NCI-H2196 treated with DMSO at 0.1 percent for 48 hours (cell line): ENCODE data around the gene ZMYND11.
A peak's percentile ranks its signal among the peaks of the same experiment; 100 is the strongest.
"Not testable (repeated sequence)": the region's sequence is repeated elsewhere in the genome, so short reads cannot be mapped to it uniquely, and the experiment has no call there.

Source experiments
- DNase-seq: peaks from one replicate; lab custom pipeline; 2025; ENCODE audit not compliant: unreplicated experiment; lab: John Stamatoyannopoulos, UW

Gene ZMYND11

DNA sequence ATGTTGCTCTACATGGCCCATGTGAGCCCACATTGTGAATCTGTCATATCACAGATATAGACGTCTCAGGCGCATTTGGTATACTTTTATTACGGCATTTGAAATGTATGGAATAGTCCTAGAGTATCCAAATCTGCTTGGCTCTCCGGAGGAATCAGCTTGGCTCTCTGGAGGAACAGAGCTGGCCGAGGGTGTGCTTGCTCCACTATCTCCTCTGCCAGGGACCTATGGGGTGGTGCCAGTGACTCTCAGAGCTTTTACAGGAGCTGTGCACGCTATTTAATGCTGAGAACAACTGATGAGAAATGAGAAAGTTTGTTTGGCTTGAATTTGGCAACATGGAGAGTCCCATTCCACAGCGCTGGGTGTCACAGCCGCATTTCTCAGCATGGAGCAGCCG is 144.0 kb downstream of the ZMYND11 start:
- DNase-seq = no peak

DNA sequence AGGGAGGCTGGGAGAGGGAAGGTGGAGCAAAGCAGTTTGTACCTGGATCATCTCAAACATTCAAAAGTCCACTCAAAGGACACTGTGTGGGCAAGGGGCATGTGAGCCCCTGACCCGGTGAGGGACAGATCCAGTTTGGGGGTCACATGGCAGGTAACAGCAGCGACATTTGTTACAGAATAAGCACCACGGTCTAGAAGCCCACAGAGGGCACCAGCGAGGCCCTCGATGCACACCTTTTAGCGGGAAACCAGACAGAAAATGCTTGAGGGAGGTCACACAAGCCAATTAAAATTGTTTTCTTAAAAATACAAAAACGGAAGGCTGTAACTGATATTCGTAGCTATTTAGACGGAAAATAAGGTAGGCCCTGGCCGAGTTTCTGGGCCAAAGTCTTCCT is 144.4 kb downstream of the ZMYND11 start:
- no peak for DNase-seq

- DNase-seq = no peak
These were observed 147.3 kb downstream of the ZMYND11 start for GRCh38 chr10:282294-283139.

GRCh38 chr10:283140-283479 is 147.9 kb downstream of the ZMYND11 start:
- DNase-seq = no peak

- no peak for DNase-seq
These were observed 148.7 kb downstream of the ZMYND11 start for GRCh38 chr10:283916-284356.

- DNase-seq = peak; percentile 56
These were observed 150.0 kb downstream of the ZMYND11 start for GRCh38 chr10:285216-285615.

- DNase-seq = no peak
These were observed 151.9 kb downstream of the ZMYND11 start for GRCh38 chr10:287026-287709.

DNA sequence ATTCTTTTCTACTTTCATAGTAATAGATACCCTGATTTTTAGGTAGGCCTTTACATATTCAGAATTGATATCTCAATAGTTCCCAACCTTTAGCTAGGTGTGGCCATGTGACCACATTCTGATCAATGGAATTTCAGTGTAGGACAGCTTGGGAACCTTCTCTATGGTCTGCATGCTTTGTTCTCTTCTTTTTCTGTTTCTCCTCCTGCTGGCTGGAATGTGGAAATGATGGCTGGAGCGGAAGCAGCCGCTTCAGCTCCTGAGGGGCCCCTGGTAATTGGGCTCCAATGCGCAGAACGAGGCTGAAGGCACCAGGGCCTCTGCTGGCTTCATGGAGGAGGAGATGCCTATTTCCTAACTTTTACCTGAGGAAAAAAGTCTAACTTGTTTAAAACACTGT is 152.6 kb downstream of the ZMYND11 start:
- DNase-seq = no peak

- DNase-seq = no peak
These were observed 153.3 kb downstream of the ZMYND11 start for GRCh38 chr10:288316-289200.

DNA sequence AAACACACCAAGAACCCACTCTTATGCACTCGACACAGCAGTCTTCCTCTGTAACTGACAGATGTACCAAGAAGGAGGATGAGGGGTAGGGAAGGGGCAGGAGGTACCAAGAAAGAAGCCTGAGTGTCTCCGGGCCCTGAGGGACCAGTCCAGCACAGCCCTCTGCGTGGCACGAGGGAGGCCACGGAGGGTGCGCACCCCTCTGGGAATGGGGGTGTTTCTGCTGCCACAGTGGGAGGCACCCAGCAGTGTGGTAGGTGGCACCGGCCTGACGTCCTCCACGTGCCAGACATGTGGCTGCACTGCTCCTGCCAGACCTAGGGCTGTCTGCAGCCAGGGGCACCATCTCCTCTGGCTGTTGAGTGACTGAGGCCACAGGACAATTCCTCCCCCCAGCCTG is 154.3 kb downstream of the ZMYND11 start:
- no peak for DNase-seq

DNA sequence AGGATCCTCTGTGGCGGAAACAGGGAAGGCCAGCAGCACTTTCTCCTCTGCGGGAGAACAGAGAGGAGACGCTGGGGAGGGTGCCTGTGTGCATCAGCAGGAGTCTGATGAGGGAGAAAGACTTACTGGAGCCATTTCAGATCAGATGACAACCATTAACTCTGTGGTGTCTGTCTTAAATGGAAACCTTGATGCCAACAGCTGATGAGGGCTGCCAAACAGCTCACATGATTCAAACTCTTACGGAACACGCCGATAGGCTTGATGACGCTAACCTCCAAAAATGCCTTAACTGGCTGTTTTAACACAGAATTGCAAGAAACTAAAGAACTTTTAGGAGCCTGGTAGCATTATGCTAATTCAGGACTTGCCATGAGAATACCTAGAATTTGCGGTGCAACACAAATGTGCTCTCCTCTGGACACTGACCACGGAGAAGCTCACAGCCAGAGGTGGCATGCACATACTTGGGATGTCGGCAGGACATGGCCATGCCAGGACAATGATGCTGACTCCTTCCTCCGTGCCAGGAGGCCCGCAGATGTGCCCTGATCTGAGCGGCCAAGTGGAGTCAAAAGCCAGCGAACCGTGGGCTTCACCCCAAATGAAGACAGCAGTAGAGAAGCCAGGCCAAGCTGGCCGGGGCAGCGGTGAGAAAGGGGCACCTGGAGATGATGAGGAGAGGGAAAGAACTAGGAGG is 154.9 kb downstream of the ZMYND11 start:
- DNase-seq = no peak

DNA sequence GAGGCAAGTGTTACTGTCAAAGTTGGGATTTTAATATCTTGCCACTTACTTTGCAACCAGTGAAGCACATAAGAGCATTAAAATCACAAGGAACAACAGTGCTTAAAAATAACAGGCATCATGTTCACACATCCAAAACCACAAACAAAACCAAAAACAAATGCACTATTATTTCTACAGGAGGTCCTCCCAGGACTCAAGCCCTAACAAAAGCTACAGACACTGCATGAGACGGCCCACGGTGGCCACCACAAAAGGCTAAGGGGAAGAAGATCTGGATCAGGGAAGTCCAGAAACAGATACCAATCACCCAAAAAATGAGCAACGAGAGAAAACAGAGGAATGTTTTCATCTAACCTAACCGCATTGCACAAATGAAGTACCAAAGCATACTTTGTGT is 158.4 kb downstream of the ZMYND11 start:
- no peak for DNase-seq

GRCh38 chr10:297567-297966 is 162.3 kb downstream of the ZMYND11 start:
- DNase-seq = no peak

DNA sequence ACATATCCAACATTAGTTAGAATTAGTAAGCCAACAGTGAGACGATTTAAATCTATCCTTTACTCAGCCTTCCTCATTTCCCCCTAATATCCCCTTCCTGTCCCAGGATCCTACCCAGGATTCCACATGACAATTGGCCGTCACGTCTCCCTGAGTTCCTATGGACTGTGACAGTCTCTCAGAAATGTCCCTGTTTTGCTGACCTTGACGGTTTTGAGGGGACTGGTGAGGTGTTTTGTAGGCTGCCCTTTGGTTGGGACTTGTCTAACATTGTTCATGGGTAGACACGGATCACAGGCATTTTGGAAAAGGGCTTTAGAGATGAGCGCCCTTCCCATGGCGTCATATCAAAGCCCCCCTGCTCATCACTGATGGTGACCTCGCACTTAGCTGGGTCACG is 162.8 kb downstream of the ZMYND11 start:
- DNase-seq = no peak

GRCh38 chr10:299512-299911 is 164.3 kb downstream of the ZMYND11 start:
- DNase-seq = no peak

- no peak for DNase-seq
These were observed 164.7 kb downstream of the ZMYND11 start for GRCh38 chr10:299969-300368.

DNA sequence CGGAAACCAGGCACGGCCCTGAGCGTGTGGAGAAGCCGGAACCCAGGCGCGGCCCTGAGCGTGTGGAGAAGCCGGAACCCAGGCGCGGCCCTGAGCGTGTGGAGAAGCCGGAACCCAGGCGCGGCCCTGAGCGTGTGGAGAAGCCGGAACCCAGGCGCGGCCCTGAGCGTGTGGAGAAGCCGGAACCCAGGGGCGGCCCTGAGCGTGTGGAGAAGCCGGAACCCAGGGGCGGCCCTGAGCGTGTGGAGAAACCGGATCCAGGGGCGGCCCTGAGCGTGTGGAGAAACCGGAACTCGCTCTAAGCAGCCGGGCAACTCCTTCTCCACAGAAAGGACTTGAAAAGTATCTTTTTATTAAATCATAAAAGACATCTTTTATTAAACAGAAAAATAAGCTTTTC is 165.3 kb downstream of the ZMYND11 start:
- DNase-seq = not testable (repeated sequence)

- DNase-seq = no peak
These were observed 166.3 kb downstream of the ZMYND11 start for GRCh38 chr10:301536-301935.
